GM19395 (cell line): ENCODE results near the gene DDX27.
A peak's percentile ranks its signal among the peaks of the same experiment; 100 is the strongest.

Experiments
- ATAC-seq: cut with Tn5 transposase; IDR thresholded peaks from one replicate; pipeline ENCODE4 v1.9.1; 2021; ENCODE audit warnings: mild to moderate bottlenecking, moderate library complexity; ENCODE audit not compliant: unreplicated experiment

The DDX27 gene

GRCh38 chr20:49276961-49277785 is 58.0 kb downstream of the DDX27 start:
- no peak for ATAC-seq

- no peak for ATAC-seq
Observed at GRCh38 chr20:49277786-49278035, 58.5 kb downstream of the DDX27 start.

GRCh38 chr20:49278036-49278817 is 59.0 kb downstream of the DDX27 start, which contains the start of gene ZNFX1:
ZNFX1 (minus strand) TSS chr20:49278057; CDS start chr20:49275839, 2,218 bp downstream.
- peak; percentile 88 for ATAC-seq

- ATAC-seq: no peak
Observed at GRCh38 chr20:49278818-49279676, 59.8 kb downstream of the DDX27 start.

GRCh38 chr20:49279677-49280462 is 60.7 kb downstream of the DDX27 start:
- ATAC-seq: no peak

- no peak for ATAC-seq
Observed at GRCh38 chr20:49280463-49281058, 61.3 kb downstream of the DDX27 start.

- ATAC-seq: no peak
Observed at GRCh38 chr20:49281059-49281912, 62.1 kb downstream of the DDX27 start.

- ATAC-seq: no peak
Observed at GRCh38 chr20:49281913-49282467, 62.8 kb downstream of the DDX27 start.

- ATAC-seq: no peak
Observed at GRCh38 chr20:49282584-49283171, 63.5 kb downstream of the DDX27 start.

- ATAC-seq: no peak
Observed at GRCh38 chr20:49283176-49283702, 64.0 kb downstream of the DDX27 start.

GRCh38 chr20:49283703-49284625 is 64.7 kb downstream of the DDX27 start:
- ATAC-seq: no peak

- no peak for ATAC-seq
Observed at GRCh38 chr20:49284818-49285217, 65.6 kb downstream of the DDX27 start.

GRCh38 chr20:49285233-49285668 is 66.0 kb downstream of the DDX27 start:
- no peak for ATAC-seq

- ATAC-seq: no peak
Observed at GRCh38 chr20:49285813-49286494, 66.7 kb downstream of the DDX27 start.

GRCh38 chr20:49286689-49287551 is 67.7 kb downstream of the DDX27 start:
- no peak for ATAC-seq
